WERI-Rb-1 (cell line): ENCODE measurements around the gene SMARCA2.

Experiments
- DNase-seq: peaks from one replicate; pipeline ENCODE4 v3.0.0-alpha.2; 2020
- H3K27ac ChIP-seq: fragments of 250-450 bp; sonication (Bioruptor Pico); 2 replicates; pipeline ENCODE4 v1.5.1; 2020; ENCODE audit warnings: mild to moderate bottlenecking, moderate library complexity
- H3K27me3 ChIP-seq: fragments of 250-450 bp; sonication (Bioruptor Pico); 2 replicates; pipeline ENCODE4 v1.5.1; 2021; ENCODE audit warnings: mild to moderate bottlenecking, low read depth, moderate library complexity; ENCODE audit not compliant: insufficient read depth, severe bottlenecking
- H3K36me3 ChIP-seq: fragments of 250-450 bp; sonication (Bioruptor Pico); 2 replicates; pipeline ENCODE4 v1.5.1; 2020; ENCODE audit warnings: mild to moderate bottlenecking, moderate library complexity
- H3K4me3 ChIP-seq: 2 replicates; pipeline ENCODE4 v1.5.1; 2011; ENCODE audit warnings: low read depth, mild to moderate bottlenecking, control low read depth, low read length
- H3K9me3 ChIP-seq: fragments of 250-450 bp; sonication (Bioruptor Pico); 2 replicates; pipeline ENCODE4 v1.5.1; 2021; ENCODE audit warnings: mild to moderate bottlenecking, moderate library complexity; ENCODE audit not compliant: severe bottlenecking
- CTCF ChIP-seq: IDR thresholded peaks from 2 replicates; pipeline ENCODE4 v1.5.1; 2011; ENCODE audit warnings: low read depth, mild to moderate bottlenecking, control low read depth, inconsistent platforms, low read length

Gene SMARCA2

GRCh38 chr9:2128141-2128540 lies 113.0 kb downstream of the SMARCA2 start:
- Histone ChIP-seq H3K36me3 (peaks cover 12% of the 10 kb centered on the region), H3K27ac (no peak overlapping the region), H3K9me3 (no peaks in the 10 kb centered on the region), H3K27me3 (no peaks in the 10 kb centered on the region), H3K4me3 (no peak overlapping the region)
- DNase-seq: no peak
- TF ChIP-seq CTCF: no peak

GRCh38 chr9:2128618-2129017 lies 113.5 kb downstream of the SMARCA2 start:
- Histone ChIP-seq H3K36me3 (peaks cover 12% of the 10 kb centered on the region), H3K27me3 (no peaks in the 10 kb centered on the region), H3K9me3 (no peaks in the 10 kb centered on the region), H3K27ac (no peak overlapping the region), H3K4me3 (no peak overlapping the region)
- no peak for TF ChIP-seq CTCF
- DNase-seq: peak; percentile 21

- no peak overlapping the region for H3K4me3 ChIP-seq
- H3K36me3 ChIP-seq: peaks cover 7% of the 10 kb centered on the region
- no peak for TF ChIP-seq CTCF
- H3K9me3 ChIP-seq: no peaks in the 10 kb centered on the region
- H3K27me3 ChIP-seq: no peaks in the 10 kb centered on the region
- DNase-seq: no peak
- H3K27ac ChIP-seq: no peak overlapping the region
These were observed 115.8 kb downstream of the SMARCA2 start for GRCh38 chr9:2130941-2131340.

- no peak for DNase-seq
These were observed 117.4 kb downstream of the SMARCA2 start for GRCh38 chr9:2132484-2133082.

GRCh38 chr9:2134391-2134790 lies 119.2 kb downstream of the SMARCA2 start:
- no peak for TF ChIP-seq CTCF
- H3K4me3 ChIP-seq: no peak overlapping the region
- H3K27ac ChIP-seq: no peak overlapping the region
- H3K36me3 ChIP-seq: peaks cover 7% of the 10 kb centered on the region; the same call in 1 of the 2 replicates
- H3K27me3 ChIP-seq: no peaks in the 10 kb centered on the region
- no peaks in the 10 kb centered on the region for H3K9me3 ChIP-seq
- DNase-seq: no peak

More at GRCh38 chr9:2132484-2133082, 117.4 kb downstream of the SMARCA2 start:
- no peak overlapping the region for H3K4me3 ChIP-seq
- H3K27me3 ChIP-seq: no peaks in the 10 kb centered on the region
- peaks cover 7% of the 10 kb centered on the region; the same call in 1 of the 2 replicates for H3K36me3 ChIP-seq
- TF ChIP-seq CTCF: 0 out of 2 replicates have a peak, but pooled peaks have one; percentile 24
- no peak overlapping the region for H3K27ac ChIP-seq
- no peaks in the 10 kb centered on the region for H3K9me3 ChIP-seq

- Histone ChIP-seq H3K36me3 (peaks cover 7% of the 10 kb centered on the region; the same call in 1 of the 2 replicates), H3K4me3 (no peak overlapping the region), H3K9me3 (no peaks in the 10 kb centered on the region), H3K27me3 (no peaks in the 10 kb centered on the region), H3K27ac (no peak overlapping the region)
- no peak for TF ChIP-seq CTCF
- DNase-seq: no peak
These were observed 123.5 kb downstream of the SMARCA2 start for GRCh38 chr9:2138646-2139045.
